ENCODE measurements around the gene CAPN13.

The CAPN13 gene

DNA sequence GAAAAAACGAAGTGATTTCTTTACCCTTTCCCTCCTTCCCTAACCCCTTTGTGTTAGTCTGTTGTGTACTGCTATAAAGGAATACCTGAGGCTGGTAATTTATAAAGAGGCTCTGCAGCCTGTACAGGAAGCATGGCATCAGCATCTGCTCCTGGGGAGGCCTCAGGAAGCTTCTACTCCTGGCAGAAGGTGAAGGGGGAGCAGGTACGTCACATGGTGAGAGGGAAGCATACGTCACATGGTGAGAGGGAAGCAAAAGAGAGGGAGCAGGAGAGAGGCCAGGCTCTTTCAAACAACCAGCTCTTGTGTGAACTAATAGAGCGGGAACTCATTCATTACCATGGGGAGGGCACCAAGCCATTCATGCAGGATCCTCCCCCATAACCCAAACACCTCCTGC is 126.2 kb downstream of the CAPN13 start:
- Mint-ChIP-seq H3K27me3 (no peaks in the 10 kb centered on the region), H3K4me1 (ENCODE audit: low read depth) (no peaks in the 10 kb centered on the region), H3K27ac (no peak overlapping the region), H3K9me3 (no peaks in the 10 kb centered on the region), H3K36me3 (ENCODE audit: low read depth) (no peaks in the 10 kb centered on the region), H3K4me3 (no peak overlapping the region)

DNA sequence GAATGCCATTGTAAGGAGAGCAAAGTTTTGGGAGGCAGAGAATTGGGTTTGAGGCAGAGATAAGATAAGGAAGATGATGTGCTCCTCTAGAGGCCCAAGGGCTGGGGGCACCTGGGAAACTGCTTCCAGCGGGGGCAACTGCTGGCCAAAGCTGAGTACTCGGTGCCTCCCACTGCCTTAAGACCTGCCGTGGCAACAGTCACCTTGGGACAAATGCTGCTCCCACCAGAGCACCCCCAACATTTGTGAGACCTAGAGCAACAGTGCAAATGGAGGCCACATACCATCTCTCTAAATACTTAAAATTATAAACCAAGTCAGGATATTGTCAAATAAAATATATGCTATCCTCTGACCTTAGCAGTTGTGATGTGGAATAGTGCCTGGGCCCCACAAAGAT is 127.1 kb downstream of the CAPN13 start:
- Mint-ChIP-seq H3K27ac (no peak overlapping the region), H3K4me1 (ENCODE audit: low read depth) (no peaks in the 10 kb centered on the region), H3K27me3 (no peaks in the 10 kb centered on the region), H3K36me3 (ENCODE audit: low read depth) (no peaks in the 10 kb centered on the region), H3K4me3 (no peak overlapping the region), H3K9me3 (no peaks in the 10 kb centered on the region)

DNA sequence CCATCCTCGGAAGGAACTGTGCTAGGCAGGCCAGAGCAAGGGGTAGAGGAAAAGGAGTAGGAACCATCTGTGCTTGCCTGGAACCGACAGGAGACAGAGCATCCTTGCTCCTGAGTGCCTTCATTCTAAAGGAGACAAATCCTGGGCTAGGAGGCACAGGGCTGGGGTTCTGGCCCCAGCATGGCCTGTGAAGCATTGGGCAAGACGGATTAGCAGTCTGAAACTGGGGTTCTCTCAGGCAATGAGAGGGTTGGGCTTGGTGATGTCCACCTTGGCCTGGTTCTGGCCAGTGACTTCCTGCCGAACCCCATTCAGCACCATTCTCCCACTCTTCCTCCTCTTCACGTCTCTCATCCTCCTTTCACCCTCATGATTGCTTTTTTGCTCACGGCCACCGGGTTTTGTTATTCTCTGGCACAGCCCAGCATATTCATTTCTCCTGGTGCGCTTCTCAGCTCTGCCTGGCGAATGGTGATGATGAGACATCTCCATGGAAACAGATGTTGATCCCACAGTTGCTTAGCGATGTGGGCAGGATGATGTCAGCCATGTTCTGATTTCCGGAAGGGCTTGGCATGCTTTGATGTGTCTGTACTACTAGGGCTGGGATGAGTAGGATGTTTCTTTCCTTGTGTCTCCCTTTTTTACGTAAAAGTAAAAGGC is 127.7 kb downstream of the CAPN13 start:
- H3K27ac Mint-ChIP-seq, result no peak overlapping the region
- H3K27me3 Mint-ChIP-seq, result no peaks in the 10 kb centered on the region
- H3K36me3 Mint-ChIP-seq (ENCODE audit: low read depth), result no peaks in the 10 kb centered on the region
- H3K4me3 Mint-ChIP-seq, result no peak overlapping the region
- H3K9me3 Mint-ChIP-seq, result no peaks in the 10 kb centered on the region
- H3K4me1 Mint-ChIP-seq (ENCODE audit: low read depth), result no peaks in the 10 kb centered on the region

DNA sequence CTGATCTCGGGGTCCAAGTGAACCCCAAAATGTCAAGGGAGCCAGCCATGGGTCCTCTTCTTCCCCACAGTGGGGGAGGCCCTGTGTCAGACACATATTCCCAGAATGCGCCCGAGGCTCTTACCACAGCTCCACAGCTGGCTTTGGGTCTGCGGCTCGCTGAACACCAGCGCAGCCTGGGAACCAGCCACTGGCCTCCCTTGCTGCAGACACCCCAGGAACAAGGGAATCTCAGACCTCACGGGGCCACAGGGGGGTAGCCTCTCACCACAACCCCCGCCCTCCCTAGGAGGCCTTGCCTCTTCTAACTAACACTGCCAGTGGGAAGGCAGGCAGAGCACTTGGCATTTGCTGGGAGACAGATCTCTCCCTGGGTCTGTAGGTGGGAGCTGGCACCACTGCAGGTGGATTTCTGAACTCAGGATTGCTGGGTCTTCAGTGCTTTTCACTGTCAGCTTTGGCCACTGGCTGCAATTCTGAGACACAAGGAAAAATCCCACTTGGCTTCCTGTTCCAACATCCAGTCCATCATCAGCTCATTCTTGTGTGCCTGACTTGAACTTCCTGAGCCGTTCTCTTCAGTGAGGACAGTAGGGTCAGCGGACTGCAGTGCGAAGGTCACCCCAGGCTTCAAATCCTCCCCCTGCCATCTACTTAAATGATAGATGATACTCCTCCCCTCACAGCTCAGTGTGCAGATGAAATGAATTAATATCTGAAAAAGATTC is 128.7 kb downstream of the CAPN13 start:
- Mint-ChIP-seq H3K4me1 (ENCODE audit: low read depth) (no peaks in the 10 kb centered on the region), H3K27me3 (peaks cover 4% of the 10 kb centered on the region), H3K9me3 (no peaks in the 10 kb centered on the region), H3K36me3 (ENCODE audit: low read depth) (no peaks in the 10 kb centered on the region), H3K4me3 (no peak overlapping the region), H3K27ac (no peak overlapping the region)

DNA sequence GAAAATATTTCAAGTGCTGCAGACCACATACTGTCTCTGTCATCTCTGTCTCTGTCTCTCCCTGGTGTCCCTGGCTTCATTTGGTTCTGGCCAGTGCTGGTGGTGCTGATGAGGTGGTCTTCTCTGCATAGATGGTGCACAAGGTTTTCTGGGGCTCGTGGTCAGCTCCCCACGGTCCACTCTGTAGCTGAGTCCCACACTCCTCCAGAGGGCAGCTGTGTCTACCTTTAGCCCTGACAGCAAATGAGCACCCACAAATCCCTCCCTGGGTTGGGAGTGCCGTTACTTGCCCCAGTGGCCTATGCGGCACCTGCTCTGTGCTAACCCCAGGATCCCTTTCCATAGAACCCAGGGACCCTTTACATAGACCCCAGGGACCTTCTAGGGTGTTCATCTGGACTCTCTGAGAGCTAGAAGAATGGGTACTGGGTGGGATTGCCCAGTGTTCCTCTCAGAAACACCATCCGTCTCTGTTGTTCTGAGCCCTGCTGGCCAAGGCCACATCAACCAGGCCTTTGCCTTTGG is 129.3 kb downstream of the CAPN13 start:
- Mint-ChIP-seq H3K9me3 (no peaks in the 10 kb centered on the region), H3K4me1 (ENCODE audit: low read depth) (no peaks in the 10 kb centered on the region), H3K27me3 (peaks cover 10% of the 10 kb centered on the region), H3K36me3 (ENCODE audit: low read depth) (no peaks in the 10 kb centered on the region), H3K27ac (no peak overlapping the region), H3K4me3 (no peak overlapping the region)

DNA sequence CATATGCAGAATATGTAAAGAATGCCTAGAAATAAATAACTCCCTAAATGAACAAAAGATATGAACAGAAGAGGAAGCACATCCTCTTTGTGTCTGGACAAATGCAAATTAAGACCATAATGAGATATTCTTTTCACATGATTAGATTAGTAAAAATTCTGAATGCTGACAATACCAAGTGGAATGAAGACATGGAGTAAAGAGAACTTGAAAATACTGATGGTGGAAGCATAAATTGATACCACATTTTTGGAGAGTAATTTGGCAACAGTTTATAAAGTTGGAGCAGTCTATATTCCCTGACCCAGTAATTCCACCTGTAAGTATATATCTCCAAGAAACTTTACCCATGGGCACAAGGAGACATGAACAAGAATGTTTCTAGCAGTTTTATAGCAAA is 130.0 kb downstream of the CAPN13 start:
- Mint-ChIP-seq H3K36me3 (ENCODE audit: low read depth) (no peaks in the 10 kb centered on the region), H3K27ac (no peak overlapping the region), H3K27me3 (peaks cover 14% of the 10 kb centered on the region), H3K4me3 (no peak overlapping the region), H3K4me1 (ENCODE audit: low read depth) (no peaks in the 10 kb centered on the region), H3K9me3 (no peaks in the 10 kb centered on the region)

DNA sequence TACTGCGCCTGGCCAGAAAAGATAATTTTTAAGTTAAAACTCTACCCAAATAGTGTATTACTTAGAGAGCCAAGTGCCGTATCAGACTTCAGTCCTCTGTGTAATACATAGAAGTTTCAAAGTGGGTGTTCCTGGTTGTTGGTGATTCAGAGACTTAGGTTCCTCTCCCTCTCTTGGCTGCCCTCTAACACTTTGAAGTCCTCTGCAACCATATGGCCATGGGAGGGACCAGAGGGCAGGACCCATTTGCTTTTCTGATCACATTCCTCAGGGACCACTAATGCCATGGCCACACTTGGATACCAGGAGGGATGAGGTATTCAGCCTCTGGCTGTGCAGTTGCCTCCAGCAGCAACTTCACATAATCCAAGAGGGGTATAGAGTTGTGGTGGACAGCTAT is 131.5 kb downstream of the CAPN13 start:
- Mint-ChIP-seq H3K36me3 (ENCODE audit: low read depth) (no peaks in the 10 kb centered on the region), H3K9me3 (peaks cover under 1% of the 10 kb centered on the region), H3K4me1 (ENCODE audit: low read depth) (no peaks in the 10 kb centered on the region), H3K27me3 (peaks cover 16% of the 10 kb centered on the region), H3K27ac (no peak overlapping the region), H3K4me3 (no peak overlapping the region)

DNA sequence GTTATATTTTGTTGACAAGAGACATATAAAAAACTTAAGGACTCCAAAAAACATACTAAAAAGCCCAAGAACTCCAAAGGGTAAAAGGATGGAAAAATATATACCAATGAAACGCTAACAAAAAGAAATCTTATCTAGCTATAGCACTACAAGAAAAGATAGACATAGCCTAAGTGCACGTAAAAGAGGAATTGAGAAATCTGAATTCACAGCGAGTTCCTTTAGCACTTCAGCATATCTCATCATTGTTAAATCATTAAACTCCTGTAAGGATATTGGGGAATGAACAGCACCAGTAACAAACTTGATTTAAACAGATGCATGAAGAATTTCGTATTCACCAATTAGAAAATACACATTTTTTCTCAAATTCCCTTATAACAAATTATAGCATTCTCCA is 134.1 kb downstream of the CAPN13 start:
- Mint-ChIP-seq H3K27ac (no peak overlapping the region), H3K36me3 (ENCODE audit: low read depth) (peaks cover 12% of the 10 kb centered on the region), H3K27me3 (peaks cover 27% of the 10 kb centered on the region), H3K4me3 (no peak overlapping the region), H3K4me1 (ENCODE audit: low read depth) (no peaks in the 10 kb centered on the region), H3K9me3 (peaks cover 11% of the 10 kb centered on the region)

Measured in stimulated activated naive CD8-positive, alpha-beta T cell treated with anti-CD3 and anti-CD28 coated beads, Interleukin-15, Interleukin-2, amounts not matched to agents 100 ng/mL and 50 ng/mL, for 24 hours (primary cell).